LNCAP (cell line): Measurements from ENCODE around the gene VPS33A.

Experiments
- CTCF ChIP-seq: fragments of 450-650 bp; IDR thresholded peaks from 2 replicates; pipeline ENCODE4 v1.5.1; 2017; ENCODE audit warnings: mild to moderate bottlenecking

VPS33A gene

DNA sequence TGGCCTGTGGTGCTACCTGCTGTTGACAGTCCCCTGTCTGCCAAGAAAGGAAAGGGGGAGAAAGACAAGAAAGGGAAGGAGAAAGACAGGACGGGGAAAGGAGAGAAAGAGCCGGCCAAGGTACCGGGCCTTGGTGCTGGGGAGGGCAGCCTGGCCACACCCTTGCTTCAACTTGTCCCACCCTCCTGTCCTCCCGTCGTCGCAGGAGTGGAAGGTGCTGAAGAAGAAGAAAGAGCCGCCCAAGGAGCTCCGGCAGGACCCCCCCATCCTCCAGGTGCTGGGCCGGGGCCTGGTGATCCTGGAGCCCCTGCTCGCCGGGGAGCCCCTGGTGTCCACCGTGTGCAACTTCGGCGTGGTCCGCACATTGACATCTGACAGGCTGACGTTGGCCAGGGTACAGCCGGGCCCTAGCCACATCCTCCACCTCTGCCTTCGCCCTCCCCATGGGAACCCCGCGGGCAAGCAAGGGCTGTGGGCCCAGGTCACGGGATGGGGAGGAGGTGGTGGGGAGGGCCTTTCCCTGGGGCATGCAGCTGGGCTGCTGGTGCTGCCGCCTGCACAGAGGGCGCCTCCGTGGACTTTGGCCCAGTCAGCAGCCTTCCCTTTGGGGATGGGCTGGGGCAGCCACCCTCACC lies 65.6 kb downstream of the VPS33A start:
- TF ChIP-seq CTCF, result no peak

DNA sequence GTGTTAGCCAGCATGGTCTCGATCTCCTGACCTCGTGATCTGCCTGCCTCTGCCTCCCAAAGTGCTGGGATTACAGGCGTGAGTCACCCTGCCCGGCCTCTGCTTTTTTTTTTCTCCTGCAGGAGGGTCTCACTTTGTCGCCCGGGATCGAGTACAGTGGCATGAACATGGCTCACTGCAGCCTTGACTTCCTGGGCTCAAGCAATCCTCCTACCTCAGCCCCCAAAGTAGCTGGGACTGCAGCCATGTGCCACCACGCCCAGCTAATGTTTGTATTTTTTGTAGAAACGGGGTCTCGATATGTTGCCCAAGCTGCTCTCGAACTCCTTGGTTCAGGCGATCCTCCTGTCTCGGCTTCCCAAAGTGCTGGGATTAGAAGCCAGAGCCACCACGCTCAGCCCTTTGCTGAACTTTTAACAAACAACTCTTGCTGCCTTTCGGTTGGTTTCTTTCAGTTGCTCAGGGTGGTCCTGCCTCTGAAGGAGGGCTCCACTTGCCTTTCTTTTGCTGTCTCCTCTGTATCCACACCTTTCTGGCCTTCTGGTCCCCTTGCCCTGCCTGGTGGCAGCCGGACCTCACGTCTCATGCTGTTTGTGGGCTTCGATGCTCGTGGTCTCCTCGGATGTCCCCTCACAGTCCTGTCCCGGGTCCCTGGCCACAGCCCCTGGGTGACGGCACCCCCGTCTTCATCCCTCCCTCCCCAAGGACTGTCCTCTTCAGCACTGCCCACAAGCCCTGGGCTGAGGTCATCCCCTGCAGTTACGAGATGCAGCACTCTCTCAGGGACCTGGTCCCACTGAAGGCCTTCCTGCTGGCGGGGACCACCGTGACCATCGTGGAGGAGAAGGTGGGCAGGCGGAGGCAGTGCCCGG lies 66.6 kb downstream of the VPS33A start:
- TF ChIP-seq CTCF, result no peak

- no peak for TF ChIP-seq CTCF
Observed at GRCh38 chr12:122197612-122197966, 68.7 kb downstream of the VPS33A start.

GRCh38 chr12:122195405-122195804 lies 70.9 kb downstream of the VPS33A start:
- no peak for TF ChIP-seq CTCF

GRCh38 chr12:122194804-122195203 lies 71.5 kb downstream of the VPS33A start:
- TF ChIP-seq CTCF, result no peak

DNA sequence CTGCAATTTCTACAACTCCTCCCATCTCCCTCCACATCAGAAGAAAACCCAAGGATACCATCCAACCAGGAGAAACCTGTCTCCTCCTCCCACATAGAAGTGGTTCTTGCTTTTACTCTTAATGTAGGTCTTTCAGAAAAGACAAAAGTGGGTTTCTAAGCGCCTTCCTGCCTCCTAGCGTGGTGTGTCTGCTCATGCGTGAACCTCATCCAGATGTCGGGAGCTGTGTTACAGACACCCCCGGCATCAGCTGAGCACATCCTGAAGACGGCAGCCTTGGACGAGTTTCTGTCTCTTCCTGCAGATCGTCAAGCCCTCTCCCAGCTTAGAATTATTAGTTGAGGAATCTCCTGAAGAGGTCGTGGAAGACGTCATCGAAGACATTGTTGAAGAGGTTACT lies 73.9 kb downstream of the VPS33A start:
- no peak for TF ChIP-seq CTCF

- TF ChIP-seq CTCF, result peak; percentile 93
Observed at GRCh38 chr12:122190842-122191668, 75.2 kb downstream of the VPS33A start.
